Measurements from ENCODE around the gene TNFSF9.
"Not testable (repeated sequence)": the region's sequence is repeated elsewhere in the genome, so short reads cannot be mapped to it uniquely, and the experiment has no call there.

- not testable (repeated sequence) for TF ChIP-seq CTCF (IDR thresholded peaks at IDR 0.05); EP300 (IDR thresholded peaks at IDR 0.05); PHF8 (IDR thresholded peaks at IDR 0.05; ENCODE audit: borderline replicate concordance, low read depth); SMC3 (IDR thresholded peaks at IDR 0.05); CEBPB (IDR thresholded peaks at IDR 0.05); TP53 (CRISPR knock-in tag; IDR thresholded peaks at IDR 0.05); ZC3H11A (IDR thresholded peaks at IDR 0.05); PBX3 (IDR thresholded peaks at IDR 0.05); RFX5 (IDR thresholded peaks at IDR 0.05)
Measured at GRCh38 chr19:6508028-6508771, 22.6 kb upstream of the TNFSF9 start.
